OCI-LY3 (cell line): Measurements from ENCODE around the gene DR1.

ENCODE experiments used
- EZH2phosphoT487 ChIP-seq: fragments of 200-600 bp; shearing (Covaris generic); IDR thresholded peaks from 2 replicates; pipeline ENCODE4 v1.6.1; 2018; ENCODE audit warnings: antibody characterized with exemption, mixed run types, low read depth
- TF ChIP-seq, protein P1 (sequence below): fragments of 200-600, 300-600 bp; sonication (generic); IDR thresholded peaks from 2 replicates; pipeline ENCODE4 v1.5.1; 2014; ENCODE audit warnings: antibody characterized with exemption, low read length, low read depth

DNA sequence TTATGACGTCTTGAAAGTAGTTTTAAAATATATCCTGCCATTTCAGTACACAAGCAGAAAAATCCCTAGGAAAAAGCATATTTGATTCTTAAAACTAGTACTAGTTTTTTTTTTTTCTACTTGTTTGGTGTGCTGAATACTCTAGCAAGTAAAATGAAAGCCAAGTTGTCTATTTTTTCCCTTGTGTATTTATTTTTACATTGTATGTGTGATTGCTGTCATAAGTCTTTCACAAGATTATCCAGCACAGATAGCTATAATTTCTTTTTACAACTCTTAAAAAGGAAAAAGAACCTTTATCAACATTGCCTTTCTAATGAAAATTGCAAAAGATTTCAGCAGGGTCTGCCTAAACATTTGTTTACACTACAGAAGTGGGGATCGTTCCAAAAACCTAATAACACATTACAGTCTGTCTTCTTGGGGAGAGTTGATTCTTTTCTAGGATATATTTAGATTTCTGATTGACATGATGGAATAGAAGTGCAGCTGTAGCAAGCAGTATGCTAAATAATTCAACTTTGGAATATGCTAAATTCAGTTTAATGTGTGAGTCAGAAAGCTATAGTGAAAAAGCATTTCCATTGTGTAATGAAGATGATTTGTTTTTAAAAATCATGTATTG, 2.5 kb downstream of the DR1 start:
- TF ChIP-seq, protein P1, sequence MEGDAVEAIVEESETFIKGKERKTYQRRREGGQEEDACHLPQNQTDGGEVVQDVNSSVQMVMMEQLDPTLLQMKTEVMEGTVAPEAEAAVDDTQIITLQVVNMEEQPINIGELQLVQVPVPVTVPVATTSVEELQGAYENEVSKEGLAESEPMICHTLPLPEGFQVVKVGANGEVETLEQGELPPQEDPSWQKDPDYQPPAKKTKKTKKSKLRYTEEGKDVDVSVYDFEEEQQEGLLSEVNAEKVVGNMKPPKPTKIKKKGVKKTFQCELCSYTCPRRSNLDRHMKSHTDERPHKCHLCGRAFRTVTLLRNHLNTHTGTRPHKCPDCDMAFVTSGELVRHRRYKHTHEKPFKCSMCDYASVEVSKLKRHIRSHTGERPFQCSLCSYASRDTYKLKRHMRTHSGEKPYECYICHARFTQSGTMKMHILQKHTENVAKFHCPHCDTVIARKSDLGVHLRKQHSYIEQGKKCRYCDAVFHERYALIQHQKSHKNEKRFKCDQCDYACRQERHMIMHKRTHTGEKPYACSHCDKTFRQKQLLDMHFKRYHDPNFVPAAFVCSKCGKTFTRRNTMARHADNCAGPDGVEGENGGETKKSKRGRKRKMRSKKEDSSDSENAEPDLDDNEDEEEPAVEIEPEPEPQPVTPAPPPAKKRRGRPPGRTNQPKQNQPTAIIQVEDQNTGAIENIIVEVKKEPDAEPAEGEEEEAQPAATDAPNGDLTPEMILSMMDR: no peak
- TF ChIP-seq EZH2phosphoT487: no peak
